GM21526 (cell line): Measurements from ENCODE around the gene KRTAP12-1.
"Not testable (repeated sequence)": the region's sequence is repeated elsewhere in the genome, so short reads cannot be mapped to it uniquely, and the experiment has no call there.

ENCODE experiments used
- ATAC-seq: cut with Tn5 transposase; IDR thresholded peaks from one replicate; pipeline ENCODE4 v1.9.1; 2021; ENCODE audit warnings: moderate library complexity; ENCODE audit not compliant: unreplicated experiment, low FRiP score

Gene KRTAP12-1

GRCh38 chr21:44648557-44649311 is 33.2 kb downstream of the KRTAP12-1 start:
- no peak for ATAC-seq

- no peak for ATAC-seq
Observed at GRCh38 chr21:44647222-44647552, 34.8 kb downstream of the KRTAP12-1 start.

GRCh38 chr21:44646366-44647221 is 35.4 kb downstream of the KRTAP12-1 start, which contains the start of gene KRTAP10-11:
Gene KRTAP10-11 (plus strand): TSS chr21:44646414. CDS start chr21:44646459, 45 bp downstream.
- not testable (repeated sequence) for ATAC-seq

- no peak for ATAC-seq
Observed at GRCh38 chr21:44644878-44645277, 37.1 kb downstream of the KRTAP12-1 start.

- no peak for ATAC-seq
Observed at GRCh38 chr21:44643741-44644310, 38.1 kb downstream of the KRTAP12-1 start.

GRCh38 chr21:44640761-44641160 is 41.2 kb downstream of the KRTAP12-1 start:
- no peak for ATAC-seq

- no peak for ATAC-seq
Observed at GRCh38 chr21:44639331-44639655, 42.7 kb downstream of the KRTAP12-1 start.

GRCh38 chr21:44638506-44639330 is 43.2 kb downstream of the KRTAP12-1 start:
- not testable (repeated sequence) for ATAC-seq

GRCh38 chr21:44637851-44638348 is 44.1 kb downstream of the KRTAP12-1 start:
- not testable (repeated sequence) for ATAC-seq

- no peak for ATAC-seq
Observed at GRCh38 chr21:44637018-44637850, 44.7 kb downstream of the KRTAP12-1 start, which contains the start of gene KRTAP10-10. Gene KRTAP10-10 (plus strand): TSS chr21:44637356. CDS start chr21:44637418, 62 bp downstream.

- no peak for ATAC-seq
Observed at GRCh38 chr21:44636209-44637017, 45.5 kb downstream of the KRTAP12-1 start.

- no peak for ATAC-seq
Observed at GRCh38 chr21:44632067-44632466, 49.9 kb downstream of the KRTAP12-1 start.
